ENCODE data around the gene INPP5E. TPM values are rescaled to one million over a fixed set of nuclear protein-coding genes. Genes with fewer than 3 reads are reported as not detected.

INPP5E gene
- total and polyA plus RNA-seq, 12 donors = 6.6 to 16.8 (median 9.3) TPM

DNA sequence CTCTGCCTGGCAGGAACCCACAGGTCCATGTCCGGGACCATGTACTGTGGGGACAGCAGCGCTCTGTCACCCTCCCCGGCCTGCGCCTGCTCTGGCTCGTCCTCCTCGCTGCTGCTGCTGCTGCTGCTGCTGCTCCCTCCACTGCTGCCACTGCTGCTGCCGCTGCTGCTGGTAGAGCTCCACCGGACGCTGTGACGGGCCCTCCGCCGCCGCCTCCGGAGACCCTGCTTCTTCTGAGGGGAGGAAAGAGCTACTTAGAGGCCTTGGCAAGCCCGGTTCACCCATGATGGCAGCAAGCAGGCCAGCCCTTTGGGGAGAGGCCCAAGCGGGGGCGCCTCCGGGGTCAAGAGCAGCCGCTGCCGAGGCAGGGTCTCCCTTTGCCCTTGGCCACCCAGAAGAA lies 56.2 kb downstream of the INPP5E start:
- 96 to 99% methylated on average over 20 of the region's 20 CpGs for WGBS, 2 donors
- ATAC-seq (no peak), DNase-seq (no peak)
- no peak overlapping the region for H3K27ac ChIP-seq
- TF ChIP-seq, protein P1, sequence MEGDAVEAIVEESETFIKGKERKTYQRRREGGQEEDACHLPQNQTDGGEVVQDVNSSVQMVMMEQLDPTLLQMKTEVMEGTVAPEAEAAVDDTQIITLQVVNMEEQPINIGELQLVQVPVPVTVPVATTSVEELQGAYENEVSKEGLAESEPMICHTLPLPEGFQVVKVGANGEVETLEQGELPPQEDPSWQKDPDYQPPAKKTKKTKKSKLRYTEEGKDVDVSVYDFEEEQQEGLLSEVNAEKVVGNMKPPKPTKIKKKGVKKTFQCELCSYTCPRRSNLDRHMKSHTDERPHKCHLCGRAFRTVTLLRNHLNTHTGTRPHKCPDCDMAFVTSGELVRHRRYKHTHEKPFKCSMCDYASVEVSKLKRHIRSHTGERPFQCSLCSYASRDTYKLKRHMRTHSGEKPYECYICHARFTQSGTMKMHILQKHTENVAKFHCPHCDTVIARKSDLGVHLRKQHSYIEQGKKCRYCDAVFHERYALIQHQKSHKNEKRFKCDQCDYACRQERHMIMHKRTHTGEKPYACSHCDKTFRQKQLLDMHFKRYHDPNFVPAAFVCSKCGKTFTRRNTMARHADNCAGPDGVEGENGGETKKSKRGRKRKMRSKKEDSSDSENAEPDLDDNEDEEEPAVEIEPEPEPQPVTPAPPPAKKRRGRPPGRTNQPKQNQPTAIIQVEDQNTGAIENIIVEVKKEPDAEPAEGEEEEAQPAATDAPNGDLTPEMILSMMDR (IDR thresholded peaks at IDR 0.05) = no peak
- H3K4me1 ChIP-seq = peaks cover 0 to 12% (median 0%) of the 10 kb centered on the region in 9 donors
- no peak overlapping the region for H3K4me3 ChIP-seq
- peaks cover 0 to 99% (median 39%) of the 10 kb centered on the region in 9 donors for H3K36me3 ChIP-seq
- H3K27me3 ChIP-seq = no peaks in the 10 kb centered on the region
- intact Hi-C loops (cut with DNase I) = no loop called here
- no peaks in the 10 kb centered on the region for H3K9me3 ChIP-seq

DNA sequence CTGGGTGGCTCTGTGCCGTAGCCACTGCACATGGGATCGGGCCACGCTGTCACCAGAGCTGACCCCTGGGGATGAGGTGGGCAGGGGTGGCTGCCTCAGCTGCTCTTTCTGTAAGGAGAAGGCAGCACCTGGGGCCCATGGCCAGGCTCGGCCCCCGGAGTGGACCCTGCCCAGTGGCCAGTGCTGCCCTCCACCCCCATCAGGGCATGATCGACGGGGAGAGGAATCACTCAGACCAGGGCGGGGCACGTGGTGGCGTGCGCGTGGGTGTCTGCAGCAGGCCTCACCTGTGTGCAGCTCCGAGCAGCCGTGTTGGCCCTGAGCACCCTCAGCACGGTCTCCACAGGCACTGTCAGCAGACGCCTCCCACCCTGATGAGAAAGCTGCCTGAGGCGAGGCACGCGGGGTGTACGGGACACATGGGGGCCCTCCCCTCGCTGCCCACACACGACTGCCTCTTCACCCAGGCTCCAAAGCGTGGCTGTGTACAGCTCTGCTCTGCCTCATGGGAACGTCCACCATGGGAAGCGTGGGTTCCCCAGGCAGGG lies 57.6 kb downstream of the INPP5E start:
- H3K4me3 ChIP-seq = no peak overlapping the region
- H3K36me3 ChIP-seq = peaks cover 0 to 93% (median 25%) of the 10 kb centered on the region in 9 donors
- H3K27me3 ChIP-seq = no peaks in the 10 kb centered on the region
- intact Hi-C loops (cut with DNase I) = no loop called here
- peaks cover 0 to 15% (median 3%) of the 10 kb centered on the region in 9 donors for H3K4me1 ChIP-seq
- WGBS, 2 donors = 92 to 94% methylated on average over 25 of the region's 25 CpGs
- ATAC-seq (no peak), DNase-seq (no peak)
- H3K9me3 ChIP-seq = no peaks in the 10 kb centered on the region
- TF ChIP-seq, protein P1 (IDR thresholded peaks at IDR 0.05) = no peak
- no peak overlapping the region for H3K27ac ChIP-seq

DNA sequence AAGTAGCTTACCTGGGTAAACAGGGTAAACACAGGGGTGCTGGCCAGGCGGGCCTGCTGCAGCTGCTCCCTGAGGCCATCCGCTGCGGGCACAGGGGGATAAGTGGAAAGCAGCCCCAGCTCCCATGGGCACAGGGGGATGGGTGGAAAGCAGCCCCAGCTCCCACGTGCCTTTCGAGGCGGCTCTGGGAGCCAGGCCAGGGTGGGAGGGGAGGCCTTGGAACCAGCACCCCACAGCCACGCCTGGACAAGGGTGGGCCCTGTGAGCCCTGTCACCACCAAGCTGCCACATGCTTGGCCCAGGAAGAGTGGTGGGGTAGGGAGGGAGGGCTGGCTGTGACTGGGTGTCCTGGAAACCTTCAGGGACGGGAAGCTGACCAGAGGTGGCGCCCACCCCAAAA lies 58.3 kb downstream of the INPP5E start:
- peak in 1 of 2 donors; percentile 67 for DNase-seq
- Histone ChIP-seq H3K4me3 (no peak overlapping the region), H3K4me1 (peaks cover 0 to 15% (median 3%) of the 10 kb centered on the region in 9 donors), H3K27ac (no peak overlapping the region), H3K9me3 (no peaks in the 10 kb centered on the region), H3K27me3 (no peaks in the 10 kb centered on the region), H3K36me3 (peaks cover 0 to 85% (median 21%) of the 10 kb centered on the region in 9 donors)
- peak; percentile 38 to 89 (median 72) for ATAC-seq
- intact Hi-C loops (cut with DNase I) = no loop called here
- TF ChIP-seq, protein P1 (IDR thresholded peaks at IDR 0.05) = no peak
- 45 to 54% methylated on average over 9 of the region's 9 CpGs for WGBS, 2 donors

DNA sequence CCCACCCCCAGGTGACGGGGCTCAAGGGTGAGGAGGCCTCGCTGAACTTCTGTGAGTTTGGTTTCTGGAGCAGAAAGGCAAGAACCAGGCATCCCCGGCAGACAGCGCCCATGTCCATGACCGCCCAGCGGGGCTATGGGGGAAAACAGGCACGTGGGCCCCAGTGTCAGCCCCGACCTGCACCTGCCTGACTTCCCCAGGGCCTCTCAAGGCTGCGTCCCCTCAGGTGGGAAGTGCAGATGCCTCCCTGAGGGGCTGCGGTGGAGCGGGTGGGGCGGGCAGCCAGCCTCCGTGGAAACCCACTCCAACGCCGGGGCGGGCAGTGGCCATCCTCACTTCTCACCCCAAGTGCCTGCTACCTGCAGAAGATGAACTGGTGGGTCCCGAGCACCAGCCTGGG lies 59.3 kb downstream of the INPP5E start:
- intact Hi-C loops (cut with DNase I) = no loop called here
- TF ChIP-seq, protein P1 (IDR thresholded peaks at IDR 0.05) = no peak
- WGBS, 2 donors = 94 to 95% methylated on average over 17 of the region's 17 CpGs
- ATAC-seq (no peak), DNase-seq (no peak)
- H3K4me3 ChIP-seq = no peak overlapping the region
- H3K36me3 ChIP-seq = peaks cover 0 to 78% (median 14%) of the 10 kb centered on the region in 9 donors
- no peaks in the 10 kb centered on the region for H3K9me3 ChIP-seq
- peaks cover 0 to 15% (median 3%) of the 10 kb centered on the region in 9 donors for H3K4me1 ChIP-seq
- no peak overlapping the region for H3K27ac ChIP-seq
- no peaks in the 10 kb centered on the region for H3K27me3 ChIP-seq

All from heart right ventricle (tissue), 16 donors.